ENCODE results near the gene B4GALT2.

The B4GALT2 gene

GRCh38 chr1:43969746-43970466 is 9.1 kb upstream of the B4GALT2 start, which contains the start of gene DPH2:
Gene DPH2, plus strand, starts transcription at chr1:43970010. Its CDS starts 166 bp downstream, at chr1:43970176.
- peak; percentile 96 to 98 for DNase-seq (ENCODE audit: low read depth in 2 of 2)

GRCh38 chr1:43970502-43970901 is 8.5 kb upstream of the B4GALT2 start:
- no peak for DNase-seq (ENCODE audit: low read depth in 2 of 2)

- DNase-seq (ENCODE audit: low read depth in 2 of 2), result no peak
Observed at GRCh38 chr1:43970911-43971310, 8.1 kb upstream of the B4GALT2 start.

GRCh38 chr1:43971336-43971980 is 7.6 kb upstream of the B4GALT2 start:
- DNase-seq (ENCODE audit: low read depth in 2 of 2), result no peak

- DNase-seq (ENCODE audit: low read depth in 2 of 2), result no peak
Observed at GRCh38 chr1:43973981-43974442, 5.0 kb upstream of the B4GALT2 start.

GRCh38 chr1:43974443-43975248 is 4.4 kb upstream of the B4GALT2 start, which contains the start of gene ATP6V0B:
Gene ATP6V0B, plus strand, starts transcription at chr1:43974960. Its CDS starts 81 bp downstream, at chr1:43975041.
- DNase-seq (ENCODE audit: low read depth in 2 of 2), result peak; percentile 90 to 96

- DNase-seq (ENCODE audit: low read depth in 2 of 2), result no peak
Observed at GRCh38 chr1:43975249-43975961, 3.6 kb upstream of the B4GALT2 start.

- no peak for DNase-seq (ENCODE audit: low read depth in 2 of 2)
Observed at GRCh38 chr1:43976045-43976444, 3.0 kb upstream of the B4GALT2 start.

GRCh38 chr1:43976890-43977289 is 2.1 kb upstream of the B4GALT2 start:
- no peak for DNase-seq (ENCODE audit: low read depth in 2 of 2)

GRCh38 chr1:43977376-43978263 is 1.4 kb upstream of the B4GALT2 start:
- DNase-seq (ENCODE audit: low read depth in 2 of 2), result no peak

GRCh38 chr1:43978264-43978550 is 803 bp upstream of the B4GALT2 start:
- DNase-seq (ENCODE audit: low read depth in 2 of 2), result no peak

GRCh38 chr1:43979261-43979527 is 184 bp downstream of the B4GALT2 start:
- DNase-seq (ENCODE audit: low read depth in 2 of 2), result no peak

GRCh38 chr1:43979528-43980254 is 681 bp downstream of the B4GALT2 start:
- DNase-seq (ENCODE audit: low read depth in 2 of 2), result no peak

GRCh38 chr1:43980255-43981134 is 1.5 kb downstream of the B4GALT2 start:
- DNase-seq (ENCODE audit: low read depth in 2 of 2), result no peak

- DNase-seq (ENCODE audit: low read depth in 2 of 2), result no peak
Observed at GRCh38 chr1:43981135-43981491, 2.1 kb downstream of the B4GALT2 start.

GRCh38 chr1:43981636-43982035 is 2.6 kb downstream of the B4GALT2 start:
- no peak for DNase-seq (ENCODE audit: low read depth in 2 of 2)

GRCh38 chr1:43982241-43982640 is 3.2 kb downstream of the B4GALT2 start:
- no peak for DNase-seq (ENCODE audit: low read depth in 2 of 2)

- no peak for DNase-seq (ENCODE audit: low read depth in 2 of 2)
Observed at GRCh38 chr1:43982808-43983207, 3.8 kb downstream of the B4GALT2 start.

GRCh38 chr1:43983253-43983899 is 4.4 kb downstream of the B4GALT2 start:
- DNase-seq (ENCODE audit: low read depth in 2 of 2), result no peak

Measured in stimulated activated CD4-positive, alpha-beta T cell treated with anti-CD3 and anti-CD28 coated beads, Interleukin-15, amount 100 ng/mL, for 48 hours (primary cell).